ENCODE measurements around the gene RNF112. TPM values are rescaled to one million over a fixed set of nuclear protein-coding genes. Genes with fewer than 3 reads are reported as not detected.

Gene RNF112
- total and polyA plus RNA-seq, 2 of the 13 experiments (the other 11 are each of a cell fraction or from before 2014, with no cell fraction given): 0.05 TPM; not detected in 1

DNA sequence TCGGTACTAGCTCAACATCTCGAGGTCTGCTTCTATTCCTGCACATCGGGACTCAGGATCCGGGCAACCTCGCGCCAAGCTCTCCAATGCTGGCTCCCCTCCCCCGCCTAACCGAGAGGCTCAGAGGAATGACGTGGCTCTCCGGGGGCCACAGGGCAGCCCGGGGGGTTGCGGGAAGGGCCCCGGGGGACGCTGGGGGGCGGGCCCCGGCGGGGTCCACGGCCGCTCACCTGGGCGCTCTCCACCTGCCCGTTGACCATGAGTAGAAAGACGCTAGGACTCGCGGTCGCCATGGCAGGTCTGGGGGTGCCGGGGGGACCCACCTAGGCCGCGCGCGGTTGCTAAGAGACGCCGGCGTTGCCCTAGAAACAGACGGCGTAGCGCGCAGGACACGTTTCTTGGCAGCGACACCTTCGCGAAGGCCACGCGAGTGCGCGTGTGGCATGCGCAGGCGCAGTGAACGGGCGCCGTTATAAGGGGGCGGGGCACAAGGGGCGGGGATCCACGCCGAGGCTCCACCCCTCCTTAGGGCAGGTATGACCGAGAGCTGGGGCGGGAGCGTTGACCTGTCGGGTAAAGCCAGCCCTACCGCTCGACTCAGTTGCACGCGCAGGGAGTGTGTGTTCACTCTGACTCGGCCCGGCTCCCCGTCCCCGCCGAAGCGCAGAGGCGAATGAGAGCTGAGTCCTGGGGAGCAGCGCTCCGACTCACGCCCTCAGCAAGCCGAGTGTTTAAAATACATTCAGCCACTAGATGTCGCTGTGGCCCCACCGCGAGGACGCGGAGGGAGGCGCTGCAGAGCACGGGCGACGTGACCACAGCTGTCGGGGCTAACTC is 48.5 kb upstream of the RNF112 start, which contains the start of gene B9D1 (continued):
- TF ChIP-seq, protein P1, sequence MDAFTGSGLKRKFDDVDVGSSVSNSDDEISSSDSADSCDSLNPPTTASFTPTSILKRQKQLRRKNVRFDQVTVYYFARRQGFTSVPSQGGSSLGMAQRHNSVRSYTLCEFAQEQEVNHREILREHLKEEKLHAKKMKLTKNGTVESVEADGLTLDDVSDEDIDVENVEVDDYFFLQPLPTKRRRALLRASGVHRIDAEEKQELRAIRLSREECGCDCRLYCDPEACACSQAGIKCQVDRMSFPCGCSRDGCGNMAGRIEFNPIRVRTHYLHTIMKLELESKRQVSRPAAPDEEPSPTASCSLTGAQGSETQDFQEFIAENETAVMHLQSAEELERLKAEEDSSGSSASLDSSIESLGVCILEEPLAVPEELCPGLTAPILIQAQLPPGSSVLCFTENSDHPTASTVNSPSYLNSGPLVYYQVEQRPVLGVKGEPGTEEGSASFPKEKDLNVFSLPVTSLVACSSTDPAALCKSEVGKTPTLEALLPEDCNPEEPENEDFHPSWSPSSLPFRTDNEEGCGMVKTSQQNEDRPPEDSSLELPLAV (CRISPR knock-in tag; conservative IDR thresholded peaks at IDR 0.05; ENCODE audit: low read depth): no peak
- no peak for TF ChIP-seq CAMTA2 (CRISPR knock-in tag; IDR thresholded peaks at IDR 0.05; ENCODE audit: borderline replicate concordance)
- TF ChIP-seq, protein P2, sequence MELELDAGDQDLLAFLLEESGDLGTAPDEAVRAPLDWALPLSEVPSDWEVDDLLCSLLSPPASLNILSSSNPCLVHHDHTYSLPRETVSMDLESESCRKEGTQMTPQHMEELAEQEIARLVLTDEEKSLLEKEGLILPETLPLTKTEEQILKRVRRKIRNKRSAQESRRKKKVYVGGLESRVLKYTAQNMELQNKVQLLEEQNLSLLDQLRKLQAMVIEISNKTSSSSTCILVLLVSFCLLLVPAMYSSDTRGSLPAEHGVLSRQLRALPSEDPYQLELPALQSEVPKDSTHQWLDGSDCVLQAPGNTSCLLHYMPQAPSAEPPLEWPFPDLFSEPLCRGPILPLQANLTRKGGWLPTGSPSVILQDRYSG (CRISPR knock-in tag; IDR thresholded peaks at IDR 0.05): no peak
- no peak for TF ChIP-seq SMARCC2 (IDR thresholded peaks at IDR 0.05)
- no peak for TF ChIP-seq IKZF1 (IDR thresholded peaks at IDR 0.05)

DNA sequence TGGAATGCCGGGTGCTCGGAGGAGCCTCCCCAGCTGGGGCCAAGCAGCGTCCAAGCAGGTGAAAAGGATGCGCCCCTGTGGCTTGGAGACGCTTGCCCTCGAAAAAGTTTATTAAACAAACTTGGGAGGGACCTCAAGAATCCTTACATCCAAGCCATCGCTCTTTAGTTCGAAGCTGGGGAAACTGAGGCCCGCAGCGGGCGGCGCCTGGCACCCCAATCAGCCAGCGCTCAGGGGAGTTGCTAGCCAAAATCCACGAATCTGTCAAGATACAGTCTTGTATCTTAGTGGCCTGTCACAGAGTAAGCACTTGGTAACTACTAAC is 48.0 kb upstream of the RNF112 start:
- H3K36me3 ChIP-seq (replicated peaks in 1 of 2; ENCODE audit: control insufficient read depth in 1 of 2, insufficient read depth in 2 of 2, low read length in 2 of 2): peaks cover 3 to 7% of the 10 kb centered on the region in 2 experiments; a peak in 3 of 5 replicates
- H3K9me3 ChIP-seq (ENCODE audit: low read length): no peaks in the 10 kb centered on the region
- H3K4me3 ChIP-seq (replicated peaks in 1 of 3; ENCODE audit: insufficient read depth in 1 of 3, low read depth in 2 of 3, low read length in 3 of 3): peak overlapping the region; percentile 65 to 93 (median 74); a peak in 5 of 6 replicates
- no peaks in the 10 kb centered on the region for H3K27me3 ChIP-seq (ENCODE audit: control insufficient read depth in 1 of 2, insufficient read depth in 2 of 2, low read length in 2 of 2)
- peak overlapping the region; percentile 84; the same call in 1 of the 2 replicates for H3K9ac ChIP-seq (ENCODE audit: insufficient read depth, low read depth, low read length)
- FAIRE-seq (no peak), DNase-seq (ENCODE audit: low spot score) (no peak), ATAC-seq (no peak)
- 0% methylated on average over 1 of the region's 14 CpGs for WGBS (ENCODE audit: low lambda C conversion rate)
- peak overlapping the region; percentile 74 for H3K27ac ChIP-seq (ENCODE audit: extremely low read length, insufficient read depth, low read length)
- ChIA-PET POLR2A (interaction anchor here (0.9 to 2.9 kb wide), 8 partner anchors 9 to 286 kb away, joined by 3 to 42 read pairs (median 4); partner anchors contain the start of genes ALDH3A2 and MAPK7), CTCF (ENCODE audit: low intra/inter-chr PET ratio, low total read pairs) (interaction anchor here (0.8 to 2.4 kb wide), 4 partner anchors 25 to 106 kb away, joined by 3 to 57 read pairs (median 6); no protein-coding TSS in a partner anchor)
- peaks cover 7% of the 10 kb centered on the region for H3K79me2 ChIP-seq (ENCODE audit: insufficient read depth, low read length)
- H3K4me2 ChIP-seq (ENCODE audit: low read depth, low read length): peak overlapping the region; percentile 100
- intact Hi-C loops (cut with micrococcal nuclease; ENCODE audit: unreplicated experiment): loop anchor here (1.0 kb wide), 1 partner anchor 84 kb away; no protein-coding TSS in a partner anchor
- BruUV-seq (replicated peaks): no TSS peak
- H3K4me1 ChIP-seq (ENCODE audit: insufficient read depth, low read length): peaks cover 63% of the 10 kb centered on the region
- no peak overlapping the region for H2AFZ ChIP-seq (ENCODE audit: low read length)
- in situ Hi-C loops (cut with HindIII; ENCODE audit: extremely low pct_ligation_motif_present, low pct_unique_long_range_greater_than_20kb): loop anchor here (5.0 to 10.0 kb wide), 2 partner anchors 84 to 402 kb away; no protein-coding TSS in a partner anchor
- H4K20me1 ChIP-seq (ENCODE audit: insufficient read depth, low read length): no peaks in the 10 kb centered on the region
- TF ChIP-seq ZNF879 (CRISPR knock-in tag; IDR thresholded peaks at IDR 0.05) (0 out of 2 replicates have a peak, but pooled peaks have one; percentile 18), ZNF354B (CRISPR knock-in tag; IDR thresholded peaks at IDR 0.05) (0 out of 2 replicates have a peak, but pooled peaks have one; percentile 6), ZNF713 (CRISPR knock-in tag; IDR thresholded peaks at IDR 0.05) (no peak), MIER3 (CRISPR knock-in tag; IDR thresholded peaks at IDR 0.05; ENCODE audit: borderline replicate concordance) (peak; percentile 10; the same call in 1 of the 2 replicates), RARA (CRISPR knock-in tag; IDR thresholded peaks at IDR 0.05) (0 out of 2 replicates have a peak, but pooled peaks have one; percentile 1), ZSCAN12 (CRISPR knock-in tag; IDR thresholded peaks at IDR 0.05) (0 out of 2 replicates have a peak, but pooled peaks have one; percentile 56), ZSCAN25 (CRISPR knock-in tag; IDR thresholded peaks at IDR 0.05) (0 out of 2 replicates have a peak, but pooled peaks have one; percentile 4), ZNF143 (CRISPR knock-in tag; IDR thresholded peaks at IDR 0.05) (0 out of 2 replicates have a peak, but pooled peaks have one; percentile 58), ATF7-NPFF (CRISPR knock-in tag; IDR thresholded peaks at IDR 0.05; ENCODE audit: low read depth) (0 out of 2 replicates have a peak, but pooled peaks have one; percentile 3)
- TF ChIP-seq, protein P3, sequence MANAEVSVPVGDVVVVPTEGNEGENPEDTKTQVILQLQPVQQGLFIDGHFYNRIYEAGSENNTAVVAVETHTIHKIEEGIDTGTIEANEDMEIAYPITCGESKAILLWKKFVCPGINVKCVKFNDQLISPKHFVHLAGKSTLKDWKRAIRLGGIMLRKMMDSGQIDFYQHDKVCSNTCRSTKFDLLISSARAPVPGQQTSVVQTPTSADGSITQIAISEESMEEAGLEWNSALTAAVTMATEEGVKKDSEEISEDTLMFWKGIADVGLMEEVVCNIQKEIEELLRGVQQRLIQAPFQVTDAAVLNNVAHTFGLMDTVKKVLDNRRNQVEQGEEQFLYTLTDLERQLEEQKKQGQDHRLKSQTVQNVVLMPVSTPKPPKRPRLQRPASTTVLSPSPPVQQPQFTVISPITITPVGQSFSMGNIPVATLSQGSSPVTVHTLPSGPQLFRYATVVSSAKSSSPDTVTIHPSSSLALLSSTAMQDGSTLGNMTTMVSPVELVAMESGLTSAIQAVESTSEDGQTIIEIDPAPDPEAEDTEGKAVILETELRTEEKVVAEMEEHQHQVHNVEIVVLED (CRISPR knock-in tag; IDR thresholded peaks at IDR 0.05; ENCODE audit: borderline replicate concordance): 0 out of 2 replicates have a peak, but pooled peaks have one; percentile 2
- TF ChIP-seq, protein P4, sequence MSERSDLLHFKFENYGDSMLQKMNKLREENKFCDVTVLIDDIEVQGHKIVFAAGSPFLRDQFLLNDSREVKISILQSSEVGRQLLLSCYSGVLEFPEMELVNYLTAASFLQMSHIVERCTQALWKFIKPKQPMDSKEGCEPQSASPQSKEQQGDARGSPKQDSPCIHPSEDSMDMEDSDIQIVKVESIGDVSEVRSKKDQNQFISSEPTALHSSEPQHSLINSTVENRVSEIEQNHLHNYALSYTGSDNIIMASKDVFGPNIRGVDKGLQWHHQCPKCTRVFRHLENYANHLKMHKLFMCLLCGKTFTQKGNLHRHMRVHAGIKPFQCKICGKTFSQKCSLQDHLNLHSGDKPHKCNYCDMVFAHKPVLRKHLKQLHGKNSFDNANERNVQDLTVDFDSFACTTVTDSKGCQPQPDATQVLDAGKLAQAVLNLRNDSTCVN (CRISPR knock-in tag; IDR thresholded peaks at IDR 0.05; ENCODE audit: borderline replicate concordance): no peak

Data from HepG2 (cell line).